A673 (cell line): Measurements from ENCODE around the gene GRIK1. TPM values are rescaled to one million over a fixed set of nuclear protein-coding genes. Genes with fewer than 3 reads are reported as not detected.

Source experiments
- BruUV-seq: library from RNA; stranded (reverse); fragments of 400-500 nt; replicated peaks from 2 replicates; lab custom pipeline; 2021; lab: Mats Ljungman, UMichigan
- CTCF ChIA-PET: fragments of 300-600 bp; sonication (Branson Sonifier 250); formaldehyde crosslinking; loops from one replicate; lab custom pipeline; 2022; ENCODE audit warnings: antibody characterized with exemption; lab: Charles Lee
- POLR2A ChIA-PET: fragments of 300-600 bp; sonication (Branson Sonifier 250); formaldehyde crosslinking; loops from one replicate; lab custom pipeline; 2022; ENCODE audit warnings: antibody characterized with exemption; ENCODE audit not compliant: low non-redundant PET; lab: Charles Lee
- DNase-seq: peaks from one replicate; pipeline ENCODE4 v3.0.0-alpha.2; 2015; ENCODE audit warnings: low spot score
- H3K27ac ChIP-seq: fragments of 200-600 bp; sonication (generic); 2 replicates; pipeline ENCODE4 v1.5.1; 2016; ENCODE audit warnings: mixed run types, low read depth, mild to moderate bottlenecking, mixed read lengths, antibody characterized with exemption, low read length; ENCODE audit not compliant: poor library complexity, severe bottlenecking
- H3K27me3 ChIP-seq: fragments of 200-600 bp; sonication (generic); replicated peaks from 2 replicates; pipeline ENCODE4 v1.6.1; 2017; ENCODE audit warnings: mixed run types, low read depth, mild to moderate bottlenecking, mixed read lengths, antibody characterized with exemption, low read length; ENCODE audit not compliant: insufficient read depth, poor library complexity
- H3K36me3 ChIP-seq: fragments of 200-600 bp; sonication (generic); 2 replicates; pipeline ENCODE4 v1.6.1; 2016; ENCODE audit warnings: mixed run types, mild to moderate bottlenecking, mixed read lengths, antibody characterized with exemption, low read length; ENCODE audit not compliant: insufficient read depth, poor library complexity, severe bottlenecking
- H3K4me1 ChIP-seq: fragments of 200-600 bp; sonication (generic); 2 replicates; pipeline ENCODE4 v1.6.1; 2017; ENCODE audit warnings: mixed run types, mild to moderate bottlenecking, mixed read lengths, antibody characterized with exemption, low read length; ENCODE audit not compliant: insufficient read depth, poor library complexity, severe bottlenecking
- H3K4me3 ChIP-seq: fragments of 200-600 bp; sonication (generic); 2 replicates; pipeline ENCODE4 v1.5.1; 2016; ENCODE audit warnings: low read depth, mixed run types, mild to moderate bottlenecking, mixed read lengths, low read length; ENCODE audit not compliant: poor library complexity, severe bottlenecking
- H3K9me3 ChIP-seq: fragments of 200-600 bp; sonication (generic); 2 replicates; pipeline ENCODE4 v1.6.1; 2016; ENCODE audit warnings: mixed run types, low read depth, mild to moderate bottlenecking, mixed read lengths, antibody characterized with exemption, low read length; ENCODE audit not compliant: poor library complexity, severe bottlenecking
- CTCF ChIP-seq: fragments of 300-800, 200-600 bp; sonication (generic); conservative IDR thresholded peaks from 2 replicates; pipeline ENCODE4 v1.5.1; 2017; ENCODE audit warnings: low read depth, mild to moderate bottlenecking, antibody characterized with exemption, low read length, moderate library complexity, mixed read lengths
- EZH2 ChIP-seq: fragments of 200-600 bp; sonication (generic); IDR thresholded peaks from 2 replicates; pipeline ENCODE4 v1.6.1; 2017; ENCODE audit warnings: borderline replicate concordance, low read depth, mild to moderate bottlenecking, mixed read lengths, antibody characterized with exemption, low read length; ENCODE audit not compliant: poor library complexity, severe bottlenecking
- intact Hi-C: fragments of 100-400 bp; cut with micrococcal nuclease; formaldehyde crosslinking; loops from one replicate; pipeline ENCODE4 v1.10.0; 2022; ENCODE audit not compliant: unreplicated experiment
- total RNA-seq: library from RNA; stranded (reverse); gene quantifications from 2 replicates; pipeline ENCODE4 v1.2.3, GENCODE V29; 2021

The GRIK1 gene
- total RNA-seq, 1 experiment from 2014 or later, result 0.67 TPM

- POLR2A ChIA-PET, result no interaction called here
- CTCF ChIA-PET, result interaction anchor here (0.6 kb wide), 1 partner anchor 69 kb away, joined by 7 read pairs; no protein-coding TSS in a partner anchor
- TF ChIP-seq CTCF, result no peak
- no peak for TF ChIP-seq EZH2
Measured at GRCh38 chr21:29682800-29683199, 257.0 kb downstream of the GRIK1 start.

GRCh38 chr21:29680273-29680672 lies 259.5 kb downstream of the GRIK1 start:
- CTCF ChIA-PET, result no interaction called here

More at GRCh38 chr21:29682800-29683199, 257.0 kb downstream of the GRIK1 start:
- no peak for DNase-seq
- no peaks in the 10 kb centered on the region for H3K36me3 ChIP-seq
- H3K27me3 ChIP-seq, result no peaks in the 10 kb centered on the region
- no peak overlapping the region for H3K27ac ChIP-seq
- BruUV-seq, result no TSS peak
- no peaks in the 10 kb centered on the region for H3K9me3 ChIP-seq
- H3K4me3 ChIP-seq, result no peak overlapping the region
- intact Hi-C loops, result no loop called here
- peaks cover 9% of the 10 kb centered on the region for H3K4me1 ChIP-seq

GRCh38 chr21:29678626-29679025 lies 261.2 kb downstream of the GRIK1 start:
- CTCF ChIA-PET, result no interaction called here
- no peak for DNase-seq
- no peak overlapping the region for H3K27ac ChIP-seq
- H3K4me1 ChIP-seq, result peaks cover 39% of the 10 kb centered on the region
- H3K36me3 ChIP-seq, result no peaks in the 10 kb centered on the region
- no peaks in the 10 kb centered on the region for H3K9me3 ChIP-seq
- POLR2A ChIA-PET, result no interaction called here
- no peak for TF ChIP-seq CTCF
- no peak for TF ChIP-seq EZH2
- no TSS peak for BruUV-seq
- H3K4me3 ChIP-seq, result no peak overlapping the region
- intact Hi-C loops, result loop anchor here (10.0 kb wide), 1 partner anchor 166 kb away; no protein-coding TSS in a partner anchor
- no peaks in the 10 kb centered on the region for H3K27me3 ChIP-seq

More at GRCh38 chr21:29680273-29680672, 259.5 kb downstream of the GRIK1 start:
- H3K4me3 ChIP-seq, result no peak overlapping the region
- intact Hi-C loops, result no loop called here
- POLR2A ChIA-PET, result no interaction called here
- peaks cover 32% of the 10 kb centered on the region for H3K4me1 ChIP-seq
- DNase-seq, result no peak
- TF ChIP-seq EZH2 (no peak), CTCF (no peak)
- no peak overlapping the region for H3K27ac ChIP-seq
- no peaks in the 10 kb centered on the region for H3K9me3 ChIP-seq
- no peaks in the 10 kb centered on the region for H3K36me3 ChIP-seq
- H3K27me3 ChIP-seq, result no peaks in the 10 kb centered on the region
- BruUV-seq, result no TSS peak
